ENCODE results near the gene TMEM154. TPM values are rescaled to one million over a fixed set of nuclear protein-coding genes. Genes with fewer than 3 reads are reported as not detected.

The TMEM154 gene
- total RNA-seq, 1 donor from 2014 or later, result 0.46 TPM

GRCh38 chr4:152680988-152681603, 1.3 kb upstream of the TMEM154 start:
- peaks cover 7% of the 10 kb centered on the region for H3K4me1 Mint-ChIP-seq (ENCODE audit: low read depth)
- no peaks in the 10 kb centered on the region for H3K9me3 Mint-ChIP-seq (ENCODE audit: low read depth)
- H3K4me3 Mint-ChIP-seq (ENCODE audit: low read depth), result no peak overlapping the region
- H3K27me3 Mint-ChIP-seq, result peaks cover 46% of the 10 kb centered on the region
- H3K27ac Mint-ChIP-seq, result no peak overlapping the region
- no peak for DNase-seq (ENCODE audit: low spot score, unreplicated experiment)
- no peak for TF ChIP-seq CTCF (IDR thresholded peaks at IDR 0.05; ENCODE audit: unreplicated experiment)
- H3K36me3 Mint-ChIP-seq (ENCODE audit: insufficient read depth), result no peaks in the 10 kb centered on the region

GRCh38 chr4:152678841-152679240, 956 bp downstream of the TMEM154 start:
- no peak overlapping the region for H3K27ac Mint-ChIP-seq
- H3K36me3 Mint-ChIP-seq (ENCODE audit: insufficient read depth), result no peaks in the 10 kb centered on the region
- peaks cover 11% of the 10 kb centered on the region for H3K4me1 Mint-ChIP-seq (ENCODE audit: low read depth)
- H3K27me3 Mint-ChIP-seq, result peaks cover 39% of the 10 kb centered on the region
- TF ChIP-seq CTCF (IDR thresholded peaks at IDR 0.05; ENCODE audit: unreplicated experiment), result no peak
- no peaks in the 10 kb centered on the region for H3K9me3 Mint-ChIP-seq (ENCODE audit: low read depth)
- no peak overlapping the region for H3K4me3 Mint-ChIP-seq (ENCODE audit: low read depth)
- DNase-seq (ENCODE audit: low spot score, unreplicated experiment), result no peak

GRCh38 chr4:152677117-152677516, 2.7 kb downstream of the TMEM154 start:
- no peak for DNase-seq (ENCODE audit: low spot score, unreplicated experiment)
- peaks cover 36% of the 10 kb centered on the region for H3K27me3 Mint-ChIP-seq
- TF ChIP-seq CTCF (IDR thresholded peaks at IDR 0.05; ENCODE audit: unreplicated experiment), result no peak
- H3K4me1 Mint-ChIP-seq (ENCODE audit: low read depth), result peaks cover 13% of the 10 kb centered on the region
- H3K4me3 Mint-ChIP-seq (ENCODE audit: low read depth), result no peak overlapping the region
- no peaks in the 10 kb centered on the region for H3K36me3 Mint-ChIP-seq (ENCODE audit: insufficient read depth)
- no peaks in the 10 kb centered on the region for H3K9me3 Mint-ChIP-seq (ENCODE audit: low read depth)
- H3K27ac Mint-ChIP-seq, result no peak overlapping the region

- no peak overlapping the region for H3K4me3 Mint-ChIP-seq (ENCODE audit: low read depth)
- H3K27me3 Mint-ChIP-seq, result peaks cover 33% of the 10 kb centered on the region
- H3K9me3 Mint-ChIP-seq (ENCODE audit: low read depth), result no peaks in the 10 kb centered on the region
- no peak for DNase-seq (ENCODE audit: low spot score, unreplicated experiment)
- TF ChIP-seq CTCF (IDR thresholded peaks at IDR 0.05; ENCODE audit: unreplicated experiment), result no peak
- H3K36me3 Mint-ChIP-seq (ENCODE audit: insufficient read depth), result no peaks in the 10 kb centered on the region
- H3K27ac Mint-ChIP-seq, result no peak overlapping the region
- peaks cover 14% of the 10 kb centered on the region for H3K4me1 Mint-ChIP-seq (ENCODE audit: low read depth)
Measured at GRCh38 chr4:152676052-152676854, 3.5 kb downstream of the TMEM154 start.

- Mint-ChIP-seq H3K9me3 (ENCODE audit: low read depth) (peaks cover 4% of the 10 kb centered on the region), H3K36me3 (ENCODE audit: insufficient read depth) (no peaks in the 10 kb centered on the region), H3K27ac (no peak overlapping the region), H3K4me1 (ENCODE audit: low read depth) (peaks cover 10% of the 10 kb centered on the region), H3K4me3 (ENCODE audit: low read depth) (no peak overlapping the region), H3K27me3 (peaks cover 16% of the 10 kb centered on the region)
- no peak for TF ChIP-seq CTCF (IDR thresholded peaks at IDR 0.05; ENCODE audit: unreplicated experiment)
- DNase-seq (ENCODE audit: low spot score, unreplicated experiment), result no peak
Measured at GRCh38 chr4:152674359-152674758, 5.4 kb downstream of the TMEM154 start.
